Right renal pelvis (tissue), 4 donors: Measurements from ENCODE around the gene CHPF2. TPM values are rescaled to one million over a fixed set of nuclear protein-coding genes. Genes with fewer than 3 reads are reported as not detected.

ENCODE experiments used
- DNase-seq, 4 donors: peaks; one replicate each; pipeline ENCODE4 v3.0.0-alpha.2; 2013; ENCODE audit warnings: low read depth in 4 of 4, low spot score in 3 of 4, missing footprints in 1 of 4
- polyA plus RNA-seq, 4 donors: library from polyadenylated mRNA; unstranded; fragments of 120-200 nt; gene quantifications; one replicate each; pipeline ENCODE4 v1.2.1, GENCODE V29; 2013; ENCODE audit not compliant: insufficient read length in 4 of 4

Gene CHPF2
- polyA plus RNA-seq, 4 donors, result 23.9 to 29.4 (median 25.3) TPM

GRCh38 chr7:151229249-151229648 is 3.0 kb upstream of the CHPF2 start:
- DNase-seq, result no peak

DNA sequence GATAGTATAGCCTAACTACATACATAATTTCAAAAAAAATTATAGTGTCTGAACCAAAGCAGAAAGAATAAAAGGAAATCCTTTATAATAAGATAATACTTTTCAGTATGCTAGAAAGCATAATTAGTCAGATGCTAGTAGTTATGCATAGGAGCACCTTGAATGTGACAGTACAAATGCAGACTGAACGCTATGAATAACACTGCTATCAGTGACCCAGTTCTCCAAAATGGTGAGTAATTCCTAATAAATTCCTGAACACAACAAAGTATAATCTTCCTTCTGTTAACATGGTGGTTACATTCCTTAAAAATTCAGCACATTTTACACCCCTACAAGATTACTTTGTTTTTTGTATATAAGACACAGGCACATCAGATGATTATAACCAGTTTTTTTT is 1.2 kb upstream of the CHPF2 start:
- DNase-seq, result no peak

GRCh38 chr7:151232917-151233701 is 826 bp downstream of the CHPF2 start:
- DNase-seq, result no peak

- no peak for DNase-seq
These were observed 1.5 kb downstream of the CHPF2 start for GRCh38 chr7:151233804-151234203.

DNA sequence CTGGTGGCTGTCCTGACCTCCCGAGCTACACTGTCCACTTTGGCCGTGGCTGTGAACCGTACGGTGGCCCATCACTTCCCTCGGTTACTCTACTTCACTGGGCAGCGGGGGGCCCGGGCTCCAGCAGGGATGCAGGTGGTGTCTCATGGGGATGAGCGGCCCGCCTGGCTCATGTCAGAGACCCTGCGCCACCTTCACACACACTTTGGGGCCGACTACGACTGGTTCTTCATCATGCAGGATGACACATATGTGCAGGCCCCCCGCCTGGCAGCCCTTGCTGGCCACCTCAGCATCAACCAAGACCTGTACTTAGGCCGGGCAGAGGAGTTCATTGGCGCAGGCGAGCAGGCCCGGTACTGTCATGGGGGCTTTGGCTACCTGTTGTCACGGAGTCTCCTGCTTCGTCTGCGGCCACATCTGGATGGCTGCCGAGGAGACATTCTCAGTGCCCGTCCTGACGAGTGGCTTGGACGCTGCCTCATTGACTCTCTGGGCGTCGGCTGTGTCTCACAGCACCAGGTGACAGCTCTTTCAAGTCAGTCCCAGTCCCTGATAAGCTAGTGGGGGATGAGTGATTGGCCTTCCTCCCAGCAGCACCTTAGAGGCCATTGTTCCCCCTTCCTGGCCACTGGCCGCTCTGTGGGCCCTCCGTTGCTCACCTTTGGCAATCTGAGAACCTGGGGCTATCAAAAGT is 3.0 kb downstream of the CHPF2 start:
- no peak for DNase-seq

DNA sequence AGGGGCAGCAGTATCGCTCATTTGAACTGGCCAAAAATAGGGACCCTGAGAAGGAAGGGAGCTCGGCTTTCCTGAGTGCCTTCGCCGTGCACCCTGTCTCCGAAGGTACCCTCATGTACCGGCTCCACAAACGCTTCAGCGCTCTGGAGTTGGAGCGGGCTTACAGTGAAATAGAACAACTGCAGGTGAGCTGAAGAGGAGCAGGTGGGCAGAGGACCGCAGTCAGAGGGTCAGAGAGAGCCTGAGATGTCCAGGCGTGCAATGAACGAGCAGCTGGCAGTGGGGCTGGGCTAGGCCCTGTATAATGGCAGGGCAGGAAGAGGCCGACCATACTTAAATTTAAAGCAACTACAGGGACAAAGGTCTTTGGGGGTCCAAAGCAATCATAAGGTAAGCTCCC is 4.1 kb downstream of the CHPF2 start:
- no peak for DNase-seq

- no peak for DNase-seq
These were observed 5.2 kb downstream of the CHPF2 start for GRCh38 chr7:151237244-151238189.

- DNase-seq, result no peak
These were observed 6.0 kb downstream of the CHPF2 start for GRCh38 chr7:151238190-151238810.

GRCh38 chr7:151238924-151239836 is 6.9 kb downstream of the CHPF2 start:
- DNase-seq, result no peak

DNA sequence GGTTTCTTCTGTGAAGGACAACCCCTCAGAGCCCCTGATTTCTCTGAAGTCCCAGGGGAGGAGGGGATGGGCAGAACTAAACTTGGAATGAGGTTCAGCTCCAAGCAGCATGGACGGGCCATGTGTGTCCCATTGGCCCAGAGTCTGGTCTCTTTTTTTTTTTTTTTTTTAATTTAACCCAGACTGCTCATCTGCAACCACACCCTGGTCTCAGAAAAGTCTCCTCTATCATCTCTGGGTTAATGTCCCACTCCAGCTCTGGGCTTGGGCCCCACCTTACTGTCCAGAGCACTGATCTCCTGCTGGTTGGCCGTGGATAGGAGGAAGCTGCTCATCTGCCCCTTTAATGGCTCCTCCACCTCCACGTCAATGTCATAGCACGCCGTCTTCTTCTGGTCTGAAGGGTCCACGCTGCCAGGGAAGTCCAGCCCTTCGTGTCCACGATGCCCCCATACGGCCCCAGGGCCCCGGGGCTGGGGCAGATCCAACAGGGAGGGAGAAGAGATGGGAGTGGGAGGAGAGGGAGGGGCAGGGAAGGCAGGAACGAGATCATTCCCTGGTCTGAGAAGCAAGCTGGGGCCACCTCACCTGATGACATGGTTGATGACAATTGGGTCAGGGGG is 7.7 kb downstream of the CHPF2 start:
- no peak for DNase-seq

DNA sequence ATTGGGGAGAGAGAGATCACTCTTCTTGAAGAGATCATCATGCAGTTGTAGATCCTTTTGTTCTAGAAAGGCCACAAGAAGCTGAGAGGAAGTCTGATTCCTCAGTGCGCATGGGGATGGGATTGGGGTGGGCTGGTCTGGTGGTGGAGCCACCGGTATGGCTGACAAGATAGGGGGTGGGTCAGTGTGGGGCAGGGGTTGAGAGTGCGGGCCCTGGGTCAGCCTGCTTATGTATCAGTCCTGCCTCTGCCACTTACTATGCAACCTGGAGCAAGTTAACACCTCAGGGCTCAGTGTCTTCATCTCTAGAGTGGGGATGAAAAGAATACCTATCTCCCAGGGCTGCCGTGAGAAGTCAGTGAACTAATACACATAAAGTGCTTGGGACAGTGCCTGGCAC is 8.3 kb downstream of the CHPF2 start:
- no peak for DNase-seq

DNA sequence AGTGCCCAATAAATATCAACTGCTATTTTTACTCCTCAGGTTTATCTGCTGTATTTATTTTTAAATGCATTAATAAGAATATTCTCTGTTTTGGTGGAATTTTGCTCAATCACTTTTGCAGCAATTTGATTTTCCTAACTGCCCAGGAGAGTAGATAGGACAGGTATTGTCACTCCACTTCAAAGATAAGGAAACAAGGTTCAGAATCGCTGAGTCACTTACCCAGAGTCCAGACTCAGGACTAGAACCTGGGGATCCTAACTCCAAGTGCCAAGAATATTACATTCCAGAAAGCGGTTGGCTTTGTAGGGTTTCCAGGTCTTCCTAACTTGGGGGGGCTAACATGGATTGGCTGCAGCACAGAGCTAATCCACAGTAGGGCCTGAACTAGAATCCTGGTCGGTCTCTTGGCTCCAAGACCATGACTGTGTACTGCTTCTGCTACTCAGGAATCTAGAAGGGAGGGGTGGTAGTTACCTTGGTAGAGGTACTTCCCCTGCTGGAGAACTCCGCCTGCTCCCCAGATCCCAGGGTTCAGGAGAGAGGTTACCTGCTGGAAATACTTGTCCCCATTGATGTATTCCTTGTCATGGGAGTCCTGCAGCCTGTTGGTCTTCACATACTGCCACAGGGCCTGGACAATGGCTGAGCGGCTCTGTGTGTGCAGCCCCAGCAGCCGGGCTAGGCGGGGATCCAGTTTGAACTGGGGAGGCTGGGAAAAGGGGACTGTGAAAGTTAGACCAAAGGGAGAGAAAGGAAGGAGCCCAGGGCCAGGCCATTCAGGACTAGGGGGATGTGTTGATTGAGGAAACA is 8.9 kb downstream of the CHPF2 start:
- DNase-seq, result no peak

DNA sequence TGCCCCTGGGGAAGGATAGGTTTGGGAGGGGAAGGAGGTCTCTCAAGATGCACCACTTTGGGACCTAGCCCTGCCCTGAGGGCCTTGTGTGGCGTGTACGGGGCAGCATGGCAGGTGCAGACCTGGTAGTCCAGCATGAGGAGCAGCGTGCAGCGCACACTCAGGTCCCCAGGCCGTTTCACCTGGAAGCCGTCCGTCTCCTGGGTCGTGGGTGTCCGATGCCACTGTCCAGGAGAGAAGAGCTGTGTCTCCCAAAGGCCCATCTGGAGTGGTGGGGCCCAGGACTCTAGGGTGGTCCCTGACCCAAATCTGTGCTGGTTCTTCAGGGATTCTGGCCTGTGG is 9.4 kb downstream of the CHPF2 start:
- DNase-seq, result no peak

- no peak for DNase-seq
These were observed 10.1 kb downstream of the CHPF2 start for GRCh38 chr7:151242159-151243044.

DNA sequence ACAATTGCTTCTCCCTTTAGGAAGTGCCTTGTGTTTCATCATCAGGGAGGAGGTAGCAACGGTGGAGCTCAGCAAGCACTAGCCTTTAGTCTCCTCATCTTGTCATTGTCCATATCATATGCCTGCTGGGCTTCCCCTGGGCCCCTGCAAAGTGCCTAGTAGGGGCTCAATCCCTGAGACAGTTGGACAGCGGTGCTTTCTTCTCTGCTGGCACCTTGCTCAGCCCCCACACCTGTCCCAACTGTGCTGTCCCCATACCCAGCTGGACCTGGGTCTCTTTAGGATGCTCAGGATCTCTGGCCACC is 10.7 kb downstream of the CHPF2 start:
- no peak for DNase-seq

GRCh38 chr7:151243408-151244195 is 11.3 kb downstream of the CHPF2 start:
- no peak for DNase-seq
